Kidney epithelial cell (primary cell): ENCODE data around the gene CD99L2. TPM values are rescaled to one million over a fixed set of nuclear protein-coding genes. Genes with fewer than 3 reads are reported as not detected.

Source experiments
- DNase-seq: peaks from one replicate; pipeline ENCODE4 v3.0.0-alpha.2; 2010; ENCODE audit warnings: low read depth
- H3K27me3 ChIP-seq: 2 replicates; pipeline ENCODE4 v1.6.0; 2011; ENCODE audit warnings: low read length; ENCODE audit not compliant: control insufficient read depth, insufficient read depth
- H3K36me3 ChIP-seq: 2 replicates; pipeline ENCODE4 v1.5.1; 2011; ENCODE audit warnings: low read length; ENCODE audit not compliant: control insufficient read depth, insufficient read depth
- H3K4me3 ChIP-seq: 2 replicates; pipeline ENCODE4 v1.5.1; 2011; ENCODE audit warnings: low read depth, mild to moderate bottlenecking, control low read depth, low read length
- CTCF ChIP-seq: IDR thresholded peaks from 2 replicates; pipeline ENCODE4 v1.5.1; 2011; ENCODE audit warnings: mild to moderate bottlenecking, moderate library complexity, low read length, control low read depth, inconsistent platforms; ENCODE audit not compliant: insufficient read depth, poor library complexity, severe bottlenecking
- total RNA-seq: library from RNA; depleted of rRNA; stranded (reverse); fragments of >200 nt; gene quantifications from 2 replicates; pipeline ENCODE4 v1.2.3, GENCODE V29; 2015

CD99L2 gene
- total RNA-seq, 1 donor from 2014 or later, result 29.8 TPM

- no peaks in the 10 kb centered on the region for H3K27me3 ChIP-seq
- no peaks in the 10 kb centered on the region for H3K36me3 ChIP-seq
- no peak overlapping the region for H3K4me3 ChIP-seq
- DNase-seq, result no peak
- TF ChIP-seq CTCF, result no peak
Observed at GRCh38 chrX:150775569-150776350, 122.7 kb downstream of the CD99L2 start.

DNA sequence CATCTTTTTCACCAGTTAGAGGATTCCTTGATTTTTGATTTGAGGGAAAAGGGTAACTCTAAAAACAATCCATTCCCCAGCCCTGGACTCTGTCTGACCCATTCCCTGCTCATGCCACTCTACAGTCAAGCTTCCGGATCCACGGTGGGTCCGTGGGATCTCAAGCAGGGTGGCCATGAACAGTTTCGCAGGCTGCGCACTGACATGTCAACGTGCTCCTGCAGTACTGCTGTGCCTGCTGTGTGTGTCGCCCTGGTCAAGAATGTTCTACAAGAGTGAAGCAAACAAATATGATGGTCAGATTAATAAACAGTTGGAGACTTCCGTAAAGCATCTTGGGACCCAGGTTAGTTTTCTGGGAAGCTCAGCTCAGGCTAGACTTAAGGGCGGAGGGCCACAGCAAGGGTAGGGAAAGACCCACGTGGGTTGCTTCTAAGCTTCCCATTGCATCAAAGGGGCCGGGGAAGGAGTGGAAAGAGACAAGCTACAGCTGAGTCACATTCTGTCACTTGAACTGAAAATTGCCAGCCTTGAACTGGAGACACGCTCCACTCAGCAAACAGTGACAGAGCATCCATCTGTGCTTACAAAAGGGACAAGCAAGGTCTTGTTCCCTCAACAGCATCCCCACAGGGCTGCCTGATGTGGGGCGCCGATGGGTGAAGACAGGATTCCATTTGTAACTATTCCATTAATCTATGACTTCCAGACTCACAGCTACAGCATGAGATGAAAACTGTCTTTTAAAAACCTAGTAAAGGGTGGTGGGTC lies 123.5 kb downstream of the CD99L2 start:
- Histone ChIP-seq H3K36me3 (no peaks in the 10 kb centered on the region), H3K27me3 (no peaks in the 10 kb centered on the region), H3K4me3 (no peak overlapping the region)
- no peak for DNase-seq
- no peak for TF ChIP-seq CTCF

GRCh38 chrX:150773634-150774033 lies 124.8 kb downstream of the CD99L2 start:
- no peak for DNase-seq
- TF ChIP-seq CTCF, result no peak
- Histone ChIP-seq H3K27me3 (no peaks in the 10 kb centered on the region), H3K36me3 (no peaks in the 10 kb centered on the region), H3K4me3 (no peak overlapping the region)

GRCh38 chrX:150773117-150773516 lies 125.4 kb downstream of the CD99L2 start:
- DNase-seq, result no peak
- no peak for TF ChIP-seq CTCF
- Histone ChIP-seq H3K4me3 (no peak overlapping the region), H3K27me3 (no peaks in the 10 kb centered on the region), H3K36me3 (no peaks in the 10 kb centered on the region)

GRCh38 chrX:150772150-150772970 lies 126.1 kb downstream of the CD99L2 start:
- DNase-seq, result no peak
- peak; percentile 75 for TF ChIP-seq CTCF
- no peaks in the 10 kb centered on the region for H3K36me3 ChIP-seq
- no peak overlapping the region for H3K4me3 ChIP-seq
- no peaks in the 10 kb centered on the region for H3K27me3 ChIP-seq
